ENCODE results near the gene SLAMF8. TPM values are rescaled to one million over a fixed set of nuclear protein-coding genes. Genes with fewer than 3 reads are reported as not detected.

The SLAMF8 gene
- total RNA-seq, 1 donor, result not detected

DNA sequence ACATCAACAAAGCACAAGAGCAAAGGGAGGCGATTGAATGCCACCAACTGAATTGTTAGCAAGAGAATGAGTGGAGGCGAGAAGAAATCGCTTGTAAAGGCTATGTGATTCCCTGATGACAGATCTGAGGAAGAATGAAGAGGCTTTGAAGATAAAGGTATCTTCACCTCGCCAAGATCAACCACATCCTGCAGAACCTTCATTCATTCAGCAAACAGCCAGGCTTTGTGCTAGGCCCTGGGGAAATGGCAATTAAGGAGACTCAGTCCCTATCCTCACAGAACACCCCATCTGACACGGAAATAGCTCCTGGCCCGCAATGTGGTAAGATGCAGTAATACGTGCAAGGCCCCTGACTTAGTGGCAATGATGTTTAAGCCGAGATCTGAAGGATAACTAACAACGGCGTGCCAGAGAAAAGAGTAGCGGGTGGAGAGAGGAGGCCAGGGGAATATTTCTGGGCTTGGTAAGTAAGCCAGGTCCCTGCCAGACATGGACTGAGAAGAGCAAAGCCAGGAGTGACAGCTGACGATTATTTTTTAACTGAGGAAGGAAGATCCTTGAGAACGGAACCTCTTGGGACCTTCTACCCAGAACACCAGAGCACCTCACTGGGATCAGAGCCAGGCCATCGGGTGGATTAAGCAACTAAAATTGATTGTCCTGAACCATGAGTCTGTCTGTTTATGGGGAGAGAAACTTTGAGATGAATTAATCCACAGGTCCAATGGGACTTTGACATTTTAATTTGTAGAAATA lies 40.4 kb downstream of the SLAMF8 start:
- DNase-seq (ENCODE audit: low read depth), result no peak
- no peak overlapping the region for H3K4me3 ChIP-seq (ENCODE audit: low read depth, low read length)
- TF ChIP-seq, protein P1, sequence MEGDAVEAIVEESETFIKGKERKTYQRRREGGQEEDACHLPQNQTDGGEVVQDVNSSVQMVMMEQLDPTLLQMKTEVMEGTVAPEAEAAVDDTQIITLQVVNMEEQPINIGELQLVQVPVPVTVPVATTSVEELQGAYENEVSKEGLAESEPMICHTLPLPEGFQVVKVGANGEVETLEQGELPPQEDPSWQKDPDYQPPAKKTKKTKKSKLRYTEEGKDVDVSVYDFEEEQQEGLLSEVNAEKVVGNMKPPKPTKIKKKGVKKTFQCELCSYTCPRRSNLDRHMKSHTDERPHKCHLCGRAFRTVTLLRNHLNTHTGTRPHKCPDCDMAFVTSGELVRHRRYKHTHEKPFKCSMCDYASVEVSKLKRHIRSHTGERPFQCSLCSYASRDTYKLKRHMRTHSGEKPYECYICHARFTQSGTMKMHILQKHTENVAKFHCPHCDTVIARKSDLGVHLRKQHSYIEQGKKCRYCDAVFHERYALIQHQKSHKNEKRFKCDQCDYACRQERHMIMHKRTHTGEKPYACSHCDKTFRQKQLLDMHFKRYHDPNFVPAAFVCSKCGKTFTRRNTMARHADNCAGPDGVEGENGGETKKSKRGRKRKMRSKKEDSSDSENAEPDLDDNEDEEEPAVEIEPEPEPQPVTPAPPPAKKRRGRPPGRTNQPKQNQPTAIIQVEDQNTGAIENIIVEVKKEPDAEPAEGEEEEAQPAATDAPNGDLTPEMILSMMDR (IDR thresholded peaks at IDR 0.05; ENCODE audit: insufficient read depth, low read depth, low read length), result no peak

DNA sequence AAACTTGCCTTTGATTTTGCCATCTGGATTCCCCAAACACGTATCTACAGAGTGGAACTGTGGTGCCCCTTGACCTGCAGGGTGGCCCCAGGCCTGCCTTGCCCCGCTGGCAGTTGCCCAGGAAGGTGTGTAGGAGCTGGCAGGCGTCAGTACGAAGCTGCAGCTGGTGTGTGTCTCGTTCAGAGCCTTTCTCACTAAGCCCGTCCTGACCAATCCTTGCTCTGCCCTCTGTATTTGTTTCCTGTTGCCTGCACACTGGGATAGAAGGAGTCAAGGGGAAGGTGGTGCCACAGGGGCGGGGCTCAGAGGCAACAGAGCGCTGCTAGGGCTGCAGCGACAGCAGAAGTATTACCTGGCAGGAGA lies 41.0 kb downstream of the SLAMF8 start:
- DNase-seq (ENCODE audit: low read depth), result peak; percentile 51
- TF ChIP-seq, protein P1 (IDR thresholded peaks at IDR 0.05; ENCODE audit: insufficient read depth, low read depth, low read length), result no peak
- no peak overlapping the region for H3K4me3 ChIP-seq (ENCODE audit: low read depth, low read length)

GRCh38 chr1:159868766-159869165 lies 42.1 kb downstream of the SLAMF8 start:
- TF ChIP-seq, protein P1 (IDR thresholded peaks at IDR 0.05; ENCODE audit: insufficient read depth, low read depth, low read length), result no peak
- no peak for DNase-seq (ENCODE audit: low read depth)

DNA sequence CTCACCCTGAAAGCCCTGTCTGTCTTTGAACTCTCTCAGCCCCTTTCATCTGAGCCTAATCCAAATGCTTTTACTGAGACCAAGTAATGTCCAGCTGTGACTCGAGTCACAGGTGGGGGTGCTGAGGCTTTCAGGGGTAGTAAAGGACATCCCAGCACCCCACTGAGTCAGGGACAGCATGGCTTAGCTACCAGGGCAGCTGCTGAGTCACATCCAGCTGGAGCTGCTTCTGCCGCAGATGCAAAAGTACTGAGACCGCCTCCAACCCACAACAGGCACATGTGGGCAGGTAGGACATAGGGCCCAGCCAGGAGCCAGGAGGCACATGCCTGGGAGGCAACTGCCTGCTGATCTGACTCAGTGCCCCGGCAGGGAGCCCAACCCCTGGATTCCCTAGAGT lies 42.5 kb downstream of the SLAMF8 start:
- no peak overlapping the region for H3K4me3 ChIP-seq (ENCODE audit: low read depth, low read length)
- peak; percentile 57 for DNase-seq (ENCODE audit: low read depth)
- TF ChIP-seq, protein P1 (IDR thresholded peaks at IDR 0.05; ENCODE audit: insufficient read depth, low read depth, low read length), result no peak

More at GRCh38 chr1:159868766-159869165, 42.1 kb downstream of the SLAMF8 start:
- H3K4me3 ChIP-seq (ENCODE audit: low read depth, low read length), result no peak overlapping the region

GRCh38 chr1:159869607-159870006 lies 42.9 kb downstream of the SLAMF8 start:
- DNase-seq (ENCODE audit: low read depth), result no peak
- TF ChIP-seq, protein P1 (IDR thresholded peaks at IDR 0.05; ENCODE audit: insufficient read depth, low read depth, low read length), result no peak

DNA sequence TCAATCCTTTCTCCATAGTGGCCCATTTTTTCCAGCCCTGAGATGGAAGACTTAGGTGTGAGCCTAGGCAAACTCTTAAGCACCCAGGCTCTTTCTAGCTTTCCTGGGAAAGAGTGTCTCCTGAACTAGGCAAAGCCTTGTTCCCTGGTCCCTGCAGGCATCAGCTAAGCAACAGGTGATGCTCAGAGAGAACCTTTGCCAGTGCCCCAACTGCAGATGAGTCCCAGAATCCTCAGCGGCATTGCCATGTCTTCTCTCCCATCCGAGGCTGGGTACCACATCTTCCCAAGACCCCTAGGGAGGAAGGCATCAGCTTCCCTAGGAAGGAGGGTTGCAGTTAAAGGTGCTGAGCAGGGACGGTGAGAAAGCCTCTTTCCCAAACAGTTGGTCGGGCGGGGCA lies 44.0 kb downstream of the SLAMF8 start:
- DNase-seq (ENCODE audit: low read depth), result no peak
- H3K4me3 ChIP-seq (ENCODE audit: low read depth, low read length), result no peak overlapping the region
- TF ChIP-seq, protein P1 (IDR thresholded peaks at IDR 0.05; ENCODE audit: insufficient read depth, low read depth, low read length), result no peak

More at GRCh38 chr1:159869607-159870006, 42.9 kb downstream of the SLAMF8 start:
- no peak overlapping the region for H3K4me3 ChIP-seq (ENCODE audit: low read depth, low read length)

DNA sequence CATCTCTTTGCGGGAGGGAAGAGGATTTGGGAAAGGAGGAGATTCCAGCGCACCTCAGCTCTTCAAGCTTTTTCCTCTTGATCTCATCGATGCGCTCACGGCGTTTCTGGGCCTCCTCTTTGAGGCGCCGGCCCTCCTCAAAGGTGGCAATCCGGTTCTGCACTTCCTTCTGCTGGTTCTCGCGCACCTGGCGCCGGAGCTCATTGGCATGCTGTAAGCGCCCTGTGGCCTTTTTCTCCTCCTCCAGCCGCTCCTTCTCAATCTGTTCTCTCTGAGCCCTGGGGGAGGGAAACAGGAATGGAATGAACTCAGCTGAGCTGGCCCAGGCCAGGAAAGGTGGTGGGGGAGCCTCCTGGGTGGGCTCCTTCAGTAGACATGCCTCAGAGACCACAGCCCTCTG lies 46.2 kb downstream of the SLAMF8 start:
- DNase-seq (ENCODE audit: low read depth), result no peak
- no peak overlapping the region for H3K4me3 ChIP-seq (ENCODE audit: low read depth, low read length)
- TF ChIP-seq, protein P1 (IDR thresholded peaks at IDR 0.05; ENCODE audit: insufficient read depth, low read depth, low read length), result no peak
